Breast epithelium (tissue), 3 donors: ENCODE measurements around the gene LRP1.

ENCODE experiments used
- POLR2A ChIP-seq: fragments of 450-650 bp; IDR thresholded peaks from one replicate; pipeline ENCODE4 v1.6.1; 2016; ENCODE audit warnings: antibody characterized with exemption, mild to moderate bottlenecking, moderate library complexity
- POLR2AphosphoS5 ChIP-seq, 3 donors: sonication (generic); formaldehyde crosslinking; IDR thresholded peaks; one replicate each; pipeline ENCODE4 v1.6.1; 2017; ENCODE audit warnings: antibody characterized with exemption in 3 of 3
- TF ChIP-seq, protein P1 (sequence below), 3 donors: fragments of 450-650 bp; IDR thresholded peaks; one replicate each; pipeline ENCODE4 v1.5.1; 2016 to 2017; ENCODE audit warnings: antibody characterized with exemption in 3 of 3, mild to moderate bottlenecking in 3 of 3, moderate library complexity in 3 of 3

DNA sequence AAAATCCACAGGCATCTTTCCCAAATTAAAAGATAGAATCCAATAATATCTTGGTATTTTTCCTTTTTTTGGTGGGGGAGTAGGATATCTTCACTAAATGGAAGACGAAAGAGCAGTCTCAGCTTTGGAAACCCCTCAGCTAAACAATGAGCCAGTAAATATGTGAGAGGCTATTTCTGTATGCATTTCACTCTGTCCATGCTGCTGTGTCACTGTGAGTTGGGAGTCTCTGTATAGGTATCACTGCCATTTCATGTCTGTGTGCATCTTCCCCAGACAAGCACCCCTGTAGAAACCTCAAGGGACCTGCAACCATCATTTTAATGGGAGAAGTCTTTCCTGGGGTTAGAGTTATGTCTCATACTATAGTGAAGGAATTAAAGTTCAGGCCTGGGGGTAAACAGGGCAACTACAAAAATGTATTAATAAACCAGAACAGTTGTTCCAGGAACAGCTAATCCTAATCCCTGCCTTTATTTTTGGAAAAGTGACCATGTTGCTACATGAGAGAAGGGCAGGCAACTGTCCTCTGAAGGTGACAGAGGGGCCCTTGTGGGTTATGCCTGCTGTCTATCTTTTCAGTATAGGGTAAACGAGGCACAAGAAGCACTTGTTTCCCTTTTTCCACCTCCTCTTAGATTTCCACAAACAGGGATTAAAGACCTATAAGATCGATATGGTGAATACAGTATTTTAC lies 134.0 kb downstream of the LRP1 start:
- TF ChIP-seq, protein P1, sequence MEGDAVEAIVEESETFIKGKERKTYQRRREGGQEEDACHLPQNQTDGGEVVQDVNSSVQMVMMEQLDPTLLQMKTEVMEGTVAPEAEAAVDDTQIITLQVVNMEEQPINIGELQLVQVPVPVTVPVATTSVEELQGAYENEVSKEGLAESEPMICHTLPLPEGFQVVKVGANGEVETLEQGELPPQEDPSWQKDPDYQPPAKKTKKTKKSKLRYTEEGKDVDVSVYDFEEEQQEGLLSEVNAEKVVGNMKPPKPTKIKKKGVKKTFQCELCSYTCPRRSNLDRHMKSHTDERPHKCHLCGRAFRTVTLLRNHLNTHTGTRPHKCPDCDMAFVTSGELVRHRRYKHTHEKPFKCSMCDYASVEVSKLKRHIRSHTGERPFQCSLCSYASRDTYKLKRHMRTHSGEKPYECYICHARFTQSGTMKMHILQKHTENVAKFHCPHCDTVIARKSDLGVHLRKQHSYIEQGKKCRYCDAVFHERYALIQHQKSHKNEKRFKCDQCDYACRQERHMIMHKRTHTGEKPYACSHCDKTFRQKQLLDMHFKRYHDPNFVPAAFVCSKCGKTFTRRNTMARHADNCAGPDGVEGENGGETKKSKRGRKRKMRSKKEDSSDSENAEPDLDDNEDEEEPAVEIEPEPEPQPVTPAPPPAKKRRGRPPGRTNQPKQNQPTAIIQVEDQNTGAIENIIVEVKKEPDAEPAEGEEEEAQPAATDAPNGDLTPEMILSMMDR (IDR thresholded peaks at IDR 0.05) = no peak
- no peak for TF ChIP-seq POLR2A
- TF ChIP-seq POLR2AphosphoS5 (IDR thresholded peaks at IDR 0.05) = no peak
